Hippocampal formation (tissue), 2 donors: ENCODE data around the gene PRRT1.

Experiments used
- DNase-seq, 2 donors: peaks; one replicate each; lab custom pipeline; 2025; lab: John Stamatoyannopoulos, UW

Gene PRRT1

GRCh38 chr6:32175711-32176475 lies 24.2 kb upstream of the PRRT1 start, which contains the start of gene AGPAT1:
Gene AGPAT1, minus strand, starts transcription at chr6:32176084. Its CDS starts 4,588 bp downstream, at chr6:32171496.
- DNase-seq, result peak; percentile 98

- no peak for DNase-seq
Observed at GRCh38 chr6:32175322-32175710, 23.6 kb upstream of the PRRT1 start.

GRCh38 chr6:32174416-32174815 lies 22.7 kb upstream of the PRRT1 start:
- no peak for DNase-seq

- DNase-seq, result no peak
Observed at GRCh38 chr6:32173051-32173727, 21.4 kb upstream of the PRRT1 start.

GRCh38 chr6:32171234-32171633 lies 19.5 kb upstream of the PRRT1 start:
- no peak for DNase-seq

- DNase-seq, result no peak
Observed at GRCh38 chr6:32170294-32170693, 18.6 kb upstream of the PRRT1 start.

GRCh38 chr6:32168807-32169591 lies 17.3 kb upstream of the PRRT1 start:
- no peak for DNase-seq

GRCh38 chr6:32168350-32168749 lies 16.6 kb upstream of the PRRT1 start:
- DNase-seq, result no peak

- DNase-seq, result no peak
Observed at GRCh38 chr6:32167761-32168262, 16.1 kb upstream of the PRRT1 start.

- DNase-seq, result no peak
Observed at GRCh38 chr6:32167154-32167760, 15.5 kb upstream of the PRRT1 start.

GRCh38 chr6:32166411-32167061 lies 14.8 kb upstream of the PRRT1 start:
- no peak for DNase-seq

GRCh38 chr6:32164295-32164694 lies 12.6 kb upstream of the PRRT1 start, which contains the start of gene EGFL8:
Gene EGFL8, plus strand, starts transcription at chr6:32164595. Its CDS starts 1,571 bp downstream, at chr6:32166166.
- DNase-seq, result no peak

GRCh38 chr6:32163559-32164258 lies 12.0 kb upstream of the PRRT1 start:
- DNase-seq, result peak; percentile 28 to 34

GRCh38 chr6:32158052-32158451 lies 6.3 kb upstream of the PRRT1 start:
- no peak for DNase-seq

GRCh38 chr6:32156891-32157290 lies 5.2 kb upstream of the PRRT1 start:
- no peak for DNase-seq

GRCh38 chr6:32154514-32155161 lies 2.9 kb upstream of the PRRT1 start:
- DNase-seq, result peak in 1 of 2 donors; percentile 51

GRCh38 chr6:32153564-32154513 lies 2.1 kb upstream of the PRRT1 start, which contains the start of gene PPT2:
Gene PPT2, plus strand, starts transcription at chr6:32154141. Its CDS starts 454 bp downstream, at chr6:32154595.
- DNase-seq, result peak; percentile 84 to 91

- peak in 1 of 2 donors; percentile 36 for DNase-seq
Observed at GRCh38 chr6:32152769-32153563, 1.2 kb upstream of the PRRT1 start.
